A549 (cell line): ENCODE data around the gene SLIT3. TPM values are rescaled to one million over a fixed set of nuclear protein-coding genes. Genes with fewer than 3 reads are reported as not detected.

Experiments
- ATAC-seq, 2 experiments: fragments of 200-7000 bp in 1 of 2; fragments of >200 bp in 1 of 2; cut with Nextera tagmentation in 1 of 2; cut with Tn5 transposase in 1 of 2; 3 replicates each; pipeline versions ENCODE4 v1.8.0 to v1.9.1; 2018 to 2020; ENCODE audit warnings: mild to moderate bottlenecking in 1 of 2, moderate library complexity in 1 of 2
- CTCF ChIA-PET: fragments of 300-600 bp; sonication (Branson Sonifier 250); formaldehyde crosslinking; extraction: SDS; loops from one replicate; lab custom pipeline; 2021; ENCODE audit warnings: antibody characterized with exemption, inconsistent platforms; lab: Yijun Ruan, JAX
- POLR2A ChIA-PET: fragments of 350-600 bp; formaldehyde crosslinking; extraction: SDS; loops from one replicate; lab custom pipeline; 2021; ENCODE audit warnings: antibody characterized with exemption, inconsistent platforms; lab: Yijun Ruan, JAX
- DNase-seq, 2 experiments: peaks; one replicate each; pipeline versions ENCODE4 v3.0.0 to v3.0.0-alpha.2; 2011 to 2016; ENCODE audit warnings: low read depth in 1 of 2, low spot score in 1 of 2
- FAIRE-seq: peaks from 2 replicates; lab custom pipeline; 2011; peaks lifted over from hg19 to GRCh38; lab: Jason Lieb, UNC
- H3K27ac ChIP-seq, 2 experiments: fragments of >200 bp; sonication (Bioruptor Twin); formaldehyde crosslinking; 3 replicates each; pipeline ENCODE4 v1.5.1; 2016 to 2017
- H3K4me1 ChIP-seq: fragments of >200 bp; sonication (Bioruptor Twin); formaldehyde crosslinking; 3 replicates; pipeline ENCODE4 v1.6.1; 2016
- H3K4me2 ChIP-seq: fragments of >200 bp; sonication (Bioruptor Twin); formaldehyde crosslinking; 3 replicates; pipeline ENCODE4 v1.6.1; 2016
- H3K4me3 ChIP-seq: fragments of >200 bp; sonication (Bioruptor Twin); formaldehyde crosslinking; 3 replicates; pipeline ENCODE4 v1.5.1; 2016
- H3K9me3 ChIP-seq: fragments of >200 bp; sonication (Bioruptor Twin); formaldehyde crosslinking; 3 replicates; pipeline ENCODE4 v1.6.1; 2016
- CHD2 ChIP-seq: fragments of 150-350 bp; IDR thresholded peaks from 2 replicates; pipeline ENCODE4 v1.6.1; 2014; ENCODE audit warnings: low read length; ENCODE audit not compliant: partially characterized antibody
- EP300 ChIP-seq, 2 experiments: fragments of >200 bp; sonication (Bioruptor Twin); formaldehyde crosslinking; IDR thresholded peaks; 2 replicates in 1 of 2; 3 replicates in 1 of 2; pipeline ENCODE4 v1.6.1; 2016 to 2017
- FOSL2 ChIP-seq, 2 experiments: fragments of 450-650 bp in 1 of 2; fragments of >200 bp in 1 of 2; sonication (Bioruptor Twin) in 1 of 2; formaldehyde crosslinking; IDR thresholded peaks; 2 replicates each; pipeline versions ENCODE4 v1.5.0 to v1.6.1; 2016 to 2020; ENCODE audit warnings: mild to moderate bottlenecking in 1 of 2, moderate library complexity in 1 of 2
- FOXS1 ChIP-seq: fragments of 250-450 bp; sonication (Bioruptor Pico); IDR thresholded peaks from 2 replicates; pipeline ENCODE4 v1.5.0; 2020; ENCODE audit warnings: mild to moderate bottlenecking, moderate library complexity
- HEYL ChIP-seq: fragments of 250-450 bp; sonication (Bioruptor Pico); IDR thresholded peaks from 2 replicates; pipeline ENCODE4 v1.8.0; 2021; ENCODE audit warnings: mild to moderate bottlenecking, moderate library complexity
- HMGXB4 ChIP-seq: fragments of 250-450 bp; sonication (Bioruptor Pico); IDR thresholded peaks from 2 replicates; pipeline ENCODE4 v1.5.0; 2021; ENCODE audit warnings: mild to moderate bottlenecking, moderate library complexity, borderline replicate concordance
- HOXB13 ChIP-seq: fragments of 250-450 bp; sonication (Bioruptor Pico); IDR thresholded peaks from 2 replicates; pipeline ENCODE4 v1.5.0; 2020; ENCODE audit warnings: low read depth, mild to moderate bottlenecking, moderate library complexity
- JUNB ChIP-seq: fragments of >200 bp; sonication (Bioruptor Twin); formaldehyde crosslinking; IDR thresholded peaks from 2 replicates; pipeline ENCODE4 v1.6.1; 2016
- KDM5A ChIP-seq: fragments of 200-600 bp; sonication (generic); IDR thresholded peaks from 2 replicates; pipeline ENCODE4 v1.6.1; 2016; ENCODE audit warnings: antibody characterized with exemption, mild to moderate bottlenecking
- MAFK ChIP-seq: fragments of 450-650 bp; IDR thresholded peaks from 2 replicates; pipeline ENCODE4 v1.6.1; 2014; ENCODE audit not compliant: partially characterized antibody
- NR3C1 ChIP-seq: fragments of >200 bp; sonication (Bioruptor Twin); formaldehyde crosslinking; IDR thresholded peaks from 3 replicates; pipeline ENCODE4 v1.6.1; 2017
- PHF8 ChIP-seq: fragments of 200-600 bp; sonication (generic); IDR thresholded peaks from 2 replicates; pipeline ENCODE4 v1.6.1; 2016; ENCODE audit warnings: low read depth, mild to moderate bottlenecking, antibody characterized with exemption, moderate library complexity, borderline replicate concordance
- RARB ChIP-seq: fragments of 250-450 bp; sonication (Bioruptor Pico); IDR thresholded peaks from 2 replicates; pipeline ENCODE4 v1.8.0; 2021; ENCODE audit warnings: mild to moderate bottlenecking, moderate library complexity
- RNF2 ChIP-seq: fragments of 200-600 bp; sonication (generic); IDR thresholded peaks from 2 replicates; pipeline ENCODE4 v1.6.1; 2016; ENCODE audit warnings: low read depth, mild to moderate bottlenecking, antibody characterized with exemption, moderate library complexity, borderline replicate concordance
- SMC3 ChIP-seq: fragments of >200 bp; sonication (Bioruptor Twin); formaldehyde crosslinking; IDR thresholded peaks from 3 replicates; pipeline ENCODE4 v1.6.1; 2018; ENCODE audit warnings: inconsistent platforms
- ZFP36 ChIP-seq: fragments of 450-650 bp; IDR thresholded peaks from 2 replicates; pipeline ENCODE4 v1.6.1; 2014; ENCODE audit warnings: borderline replicate concordance; ENCODE audit not compliant: partially characterized antibody
- WGBS: methylation state at CpG from one replicate; pipeline ENCODE4 v1.1.6; 2017; ENCODE audit errors: missing lambda C conversion rate; 5-methylcytosine and 5-hydroxymethylcytosine counted together
- polyA plus RNA-seq, 4 experiments: library from polyadenylated mRNA; depleted of rRNA in 3 of 4; stranded (reverse); fragments of >200 nt; fragmentation: RNase III in 1 of 4; extraction: RNeasy Plus Mini Kit Qiagen cat#74134 plus additional on column Dnase treatment in 1 of 4; gene quantifications; 2 replicates in 3 of 4; 3 replicates in 1 of 4; pipeline ENCODE4 v1.2.3, GENCODE V29; 2011 to 2017
- TF ChIP-seq, protein P1 (sequence below): IDR thresholded peaks from 2 replicates; pipeline ENCODE4 v1.6.1; 2012; ENCODE audit warnings: low read depth, borderline replicate concordance
- TF ChIP-seq, protein P2 (sequence below): fragments of 450-650 bp; IDR thresholded peaks from 2 replicates; pipeline ENCODE4 v1.6.1; 2014; ENCODE audit warnings: antibody characterized with exemption
- TF ChIP-seq, protein P3 (sequence below): IDR thresholded peaks from 2 replicates; pipeline ENCODE4 v1.6.1; 2012
- TF ChIP-seq, protein P4 (sequence below): fragments of >200 bp; sonication (Bioruptor Twin); formaldehyde crosslinking; IDR thresholded peaks from 3 replicates; pipeline ENCODE4 v1.5.1; 2016

Gene SLIT3
- polyA plus RNA-seq, 2 of the 4 experiments (the other 2 are of a cell fraction), result 12.7 to 22.9 TPM

- no peak for DNase-seq
- TF ChIP-seq MAFK, result no peak
- TF ChIP-seq SMC3, result no peak
- TF ChIP-seq FOSL2 (IDR thresholded peaks at IDR 0.05), result no peak
- TF ChIP-seq FOSL2 (CRISPR knock-in tag; IDR thresholded peaks at IDR 0.05), result no peak
- no peak for TF ChIP-seq PHF8
- TF ChIP-seq, protein P1, sequence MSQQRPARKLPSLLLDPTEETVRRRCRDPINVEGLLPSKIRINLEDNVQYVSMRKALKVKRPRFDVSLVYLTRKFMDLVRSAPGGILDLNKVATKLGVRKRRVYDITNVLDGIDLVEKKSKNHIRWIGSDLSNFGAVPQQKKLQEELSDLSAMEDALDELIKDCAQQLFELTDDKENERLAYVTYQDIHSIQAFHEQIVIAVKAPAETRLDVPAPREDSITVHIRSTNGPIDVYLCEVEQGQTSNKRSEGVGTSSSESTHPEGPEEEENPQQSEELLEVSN, result no peak
- no peak for TF ChIP-seq HEYL (CRISPR knock-in tag)
- TF ChIP-seq CHD2, result no peak
- TF ChIP-seq NR3C1, result no peak
- no peak for TF ChIP-seq KDM5A
- no peak for TF ChIP-seq EP300 (IDR thresholded peaks at IDR 0.05)
- TF ChIP-seq, all 56 proteins: peak for 0
- no peak overlapping the region for H3K4me3 ChIP-seq
- H3K27ac ChIP-seq, result no peak overlapping the region
- WGBS, result 100% methylated on average over 2 of the region's 2 CpGs
- ATAC-seq (no peak), FAIRE-seq (no peak)
- ChIA-PET POLR2A (no interaction called here), CTCF (interaction anchor here (1.4 to 3.2 kb wide), 2 partner anchors 11 to 16 kb away, joined by 4 to 25 read pairs; no protein-coding TSS in a partner anchor)
- H3K4me2 ChIP-seq, result no peak overlapping the region
- H3K4me1 ChIP-seq, result no peaks in the 10 kb centered on the region
- no peaks in the 10 kb centered on the region for H3K9me3 ChIP-seq
Measured at GRCh38 chr5:168696611-168697010, 604.3 kb downstream of the SLIT3 start.

DNA sequence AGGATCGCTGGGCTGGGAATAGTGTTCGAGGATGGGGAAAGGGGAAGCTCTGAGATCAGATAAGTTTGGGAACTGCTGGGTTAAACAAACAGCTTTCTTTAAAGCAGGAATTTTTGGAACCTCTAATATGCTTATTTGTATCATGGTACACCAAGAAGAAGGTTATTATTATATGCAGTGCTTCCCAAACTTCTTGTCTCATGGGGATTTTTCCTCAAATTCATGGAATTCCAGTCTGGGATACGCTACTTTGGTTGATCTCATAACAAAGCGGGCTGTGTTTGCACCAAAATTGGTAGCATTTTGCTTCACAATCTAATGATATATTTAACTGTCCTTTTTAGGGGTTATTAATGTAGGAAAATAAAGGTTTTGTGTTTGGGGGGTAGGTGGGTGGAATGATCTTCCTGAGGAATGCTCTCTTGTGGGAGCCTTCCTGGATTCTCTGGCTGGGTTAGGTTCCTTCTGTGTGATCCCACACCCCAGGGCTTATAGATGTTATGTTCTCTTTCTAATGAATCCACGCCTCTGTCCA, 605.6 kb downstream of the SLIT3 start:
- POLR2A ChIA-PET, result no interaction called here
- no peak for DNase-seq
- no peaks in the 10 kb centered on the region for H3K9me3 ChIP-seq
- FAIRE-seq, result no peak
- CTCF ChIA-PET, result interaction anchor here (0.6 to 3.4 kb wide), 3 partner anchors 11 to 44 kb away, joined by 3 to 11 read pairs (median 9); no protein-coding TSS in a partner anchor
- no peak for ATAC-seq
- H3K4me1 ChIP-seq, result no peaks in the 10 kb centered on the region
- H3K4me3 ChIP-seq, result no peak overlapping the region
- H3K27ac ChIP-seq, result no peak overlapping the region
- WGBS, result 89% methylated on average over 5 of the region's 5 CpGs
- TF ChIP-seq JUNB (no peak), SMC3 (no peak), HOXB13 (no peak), ZFP36 (no peak), RNF2 (no peak), RARB (CRISPR knock-in tag) (no peak), HMGXB4 (no peak), PHF8 (no peak), FOXS1 (CRISPR knock-in tag) (no peak)
- TF ChIP-seq, protein P2, sequence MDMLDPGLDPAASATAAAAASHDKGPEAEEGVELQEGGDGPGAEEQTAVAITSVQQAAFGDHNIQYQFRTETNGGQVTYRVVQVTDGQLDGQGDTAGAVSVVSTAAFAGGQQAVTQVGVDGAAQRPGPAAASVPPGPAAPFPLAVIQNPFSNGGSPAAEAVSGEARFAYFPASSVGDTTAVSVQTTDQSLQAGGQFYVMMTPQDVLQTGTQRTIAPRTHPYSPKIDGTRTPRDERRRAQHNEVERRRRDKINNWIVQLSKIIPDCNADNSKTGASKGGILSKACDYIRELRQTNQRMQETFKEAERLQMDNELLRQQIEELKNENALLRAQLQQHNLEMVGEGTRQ, result no peak
- TF ChIP-seq, protein P3, sequence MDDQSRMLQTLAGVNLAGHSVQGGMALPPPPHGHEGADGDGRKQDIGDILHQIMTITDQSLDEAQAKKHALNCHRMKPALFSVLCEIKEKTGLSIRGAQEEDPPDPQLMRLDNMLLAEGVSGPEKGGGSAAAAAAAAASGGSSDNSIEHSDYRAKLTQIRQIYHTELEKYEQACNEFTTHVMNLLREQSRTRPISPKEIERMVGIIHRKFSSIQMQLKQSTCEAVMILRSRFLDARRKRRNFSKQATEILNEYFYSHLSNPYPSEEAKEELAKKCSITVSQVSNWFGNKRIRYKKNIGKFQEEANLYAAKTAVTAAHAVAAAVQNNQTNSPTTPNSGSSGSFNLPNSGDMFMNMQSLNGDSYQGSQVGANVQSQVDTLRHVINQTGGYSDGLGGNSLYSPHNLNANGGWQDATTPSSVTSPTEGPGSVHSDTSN, result no peak
- TF ChIP-seq, protein P4, sequence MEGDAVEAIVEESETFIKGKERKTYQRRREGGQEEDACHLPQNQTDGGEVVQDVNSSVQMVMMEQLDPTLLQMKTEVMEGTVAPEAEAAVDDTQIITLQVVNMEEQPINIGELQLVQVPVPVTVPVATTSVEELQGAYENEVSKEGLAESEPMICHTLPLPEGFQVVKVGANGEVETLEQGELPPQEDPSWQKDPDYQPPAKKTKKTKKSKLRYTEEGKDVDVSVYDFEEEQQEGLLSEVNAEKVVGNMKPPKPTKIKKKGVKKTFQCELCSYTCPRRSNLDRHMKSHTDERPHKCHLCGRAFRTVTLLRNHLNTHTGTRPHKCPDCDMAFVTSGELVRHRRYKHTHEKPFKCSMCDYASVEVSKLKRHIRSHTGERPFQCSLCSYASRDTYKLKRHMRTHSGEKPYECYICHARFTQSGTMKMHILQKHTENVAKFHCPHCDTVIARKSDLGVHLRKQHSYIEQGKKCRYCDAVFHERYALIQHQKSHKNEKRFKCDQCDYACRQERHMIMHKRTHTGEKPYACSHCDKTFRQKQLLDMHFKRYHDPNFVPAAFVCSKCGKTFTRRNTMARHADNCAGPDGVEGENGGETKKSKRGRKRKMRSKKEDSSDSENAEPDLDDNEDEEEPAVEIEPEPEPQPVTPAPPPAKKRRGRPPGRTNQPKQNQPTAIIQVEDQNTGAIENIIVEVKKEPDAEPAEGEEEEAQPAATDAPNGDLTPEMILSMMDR, result no peak
- H3K4me2 ChIP-seq, result no peak overlapping the region
